ENCODE measurements around the gene IVL. TPM values are rescaled to one million over a fixed set of nuclear protein-coding genes. Genes with fewer than 3 reads are reported as not detected.

IVL gene
- total and polyA plus RNA-seq, 2 donors = 0.57 to 16.6 TPM

GRCh38 chr1:152954436-152954835 is 46.1 kb downstream of the IVL start:
- no peak overlapping the region for H3K27ac ChIP-seq (ENCODE audit: low read depth in 1 of 2, low read length in 1 of 2)
- H3K27me3 ChIP-seq (ENCODE audit: control insufficient read depth in 2 of 2, insufficient read depth in 1 of 2, low read length in 1 of 2) = no peaks in the 10 kb centered on the region
- H3K9me3 ChIP-seq (ENCODE audit: control insufficient read depth in 2 of 2, insufficient read depth in 1 of 2, low read length in 1 of 2) = no peaks in the 10 kb centered on the region
- no peak overlapping the region for H3K4me3 ChIP-seq (ENCODE audit: low read length in 2 of 2)
- no peaks in the 10 kb centered on the region for H3K4me1 ChIP-seq (ENCODE audit: control insufficient read depth in 2 of 2, insufficient read depth in 2 of 2, low read length in 2 of 2)
- no peak for DNase-seq (ENCODE audit: low read depth in 6 of 9, low spot score in 9 of 9)
- WGBS = 93% methylated on average over 6 of the region's 6 CpGs
- H3K36me3 ChIP-seq (ENCODE audit: control insufficient read depth in 2 of 2, insufficient read depth in 2 of 2, low read length in 1 of 2) = no peaks in the 10 kb centered on the region

DNA sequence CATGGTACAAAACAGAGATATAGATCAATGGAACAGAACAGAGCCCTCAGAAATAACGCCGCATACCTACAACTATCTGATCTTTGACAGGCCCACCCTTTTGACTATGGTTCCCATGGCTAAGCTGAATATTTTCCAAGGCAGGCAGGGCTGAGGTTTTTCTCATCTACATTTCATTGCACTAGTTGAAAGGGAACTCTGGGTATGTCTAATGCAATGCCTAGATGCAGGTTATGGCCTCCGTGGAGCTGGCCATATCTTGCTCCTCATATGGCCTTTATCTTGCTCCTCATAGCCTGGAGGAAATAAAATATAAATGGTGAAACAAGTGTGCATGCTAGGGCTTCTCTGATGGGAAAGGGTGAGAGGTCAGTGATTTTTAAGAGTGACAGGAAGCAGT is 49.2 kb downstream of the IVL start:
- 91% methylated on average over 3 of the region's 3 CpGs for WGBS
- Histone ChIP-seq H3K36me3 (ENCODE audit: control insufficient read depth in 2 of 2, insufficient read depth in 2 of 2, low read length in 1 of 2) (no peaks in the 10 kb centered on the region), H3K27ac (ENCODE audit: low read depth in 1 of 2, low read length in 1 of 2) (no peak overlapping the region), H3K27me3 (ENCODE audit: control insufficient read depth in 2 of 2, insufficient read depth in 1 of 2, low read length in 1 of 2) (no peaks in the 10 kb centered on the region), H3K4me3 (ENCODE audit: low read length in 2 of 2) (no peak overlapping the region), H3K9me3 (ENCODE audit: control insufficient read depth in 2 of 2, insufficient read depth in 1 of 2, low read length in 1 of 2) (no peaks in the 10 kb centered on the region), H3K4me1 (ENCODE audit: control insufficient read depth in 2 of 2, insufficient read depth in 2 of 2, low read length in 2 of 2) (no peaks in the 10 kb centered on the region)
- no peak for DNase-seq (ENCODE audit: low read depth in 6 of 9, low spot score in 9 of 9)

- Histone ChIP-seq H3K4me1 (ENCODE audit: control insufficient read depth in 2 of 2, insufficient read depth in 2 of 2, low read length in 2 of 2) (no peaks in the 10 kb centered on the region), H3K4me3 (ENCODE audit: low read length in 2 of 2) (no peak overlapping the region), H3K27ac (ENCODE audit: low read depth in 1 of 2, low read length in 1 of 2) (no peak overlapping the region), H3K36me3 (ENCODE audit: control insufficient read depth in 2 of 2, insufficient read depth in 2 of 2, low read length in 1 of 2) (no peaks in the 10 kb centered on the region), H3K27me3 (ENCODE audit: control insufficient read depth in 2 of 2, insufficient read depth in 1 of 2, low read length in 1 of 2) (no peaks in the 10 kb centered on the region), H3K9me3 (ENCODE audit: control insufficient read depth in 2 of 2, insufficient read depth in 1 of 2, low read length in 1 of 2) (no peaks in the 10 kb centered on the region)
- WGBS = 90% methylated on average over 3 of the region's 3 CpGs
- no peak for DNase-seq (ENCODE audit: low read depth in 6 of 9, low spot score in 9 of 9)
Observed at GRCh38 chr1:152959273-152959672, 50.9 kb downstream of the IVL start.

- Histone ChIP-seq H3K9me3 (ENCODE audit: control insufficient read depth in 2 of 2, insufficient read depth in 1 of 2, low read length in 1 of 2) (no peaks in the 10 kb centered on the region), H3K36me3 (ENCODE audit: control insufficient read depth in 2 of 2, insufficient read depth in 2 of 2, low read length in 1 of 2) (no peaks in the 10 kb centered on the region), H3K27me3 (ENCODE audit: control insufficient read depth in 2 of 2, insufficient read depth in 1 of 2, low read length in 1 of 2) (no peaks in the 10 kb centered on the region), H3K4me3 (ENCODE audit: low read length in 2 of 2) (no peak overlapping the region), H3K27ac (ENCODE audit: low read depth in 1 of 2, low read length in 1 of 2) (no peak overlapping the region), H3K4me1 (ENCODE audit: control insufficient read depth in 2 of 2, insufficient read depth in 2 of 2, low read length in 2 of 2) (no peaks in the 10 kb centered on the region)
- WGBS = 95% methylated on average over 10 of the region's 10 CpGs
- DNase-seq (ENCODE audit: low read depth in 6 of 9, low spot score in 9 of 9) = no peak
Observed at GRCh38 chr1:152959801-152960451, 51.6 kb downstream of the IVL start.

- Histone ChIP-seq H3K9me3 (ENCODE audit: control insufficient read depth in 2 of 2, insufficient read depth in 1 of 2, low read length in 1 of 2) (no peaks in the 10 kb centered on the region), H3K27me3 (ENCODE audit: control insufficient read depth in 2 of 2, insufficient read depth in 1 of 2, low read length in 1 of 2) (no peaks in the 10 kb centered on the region), H3K4me1 (ENCODE audit: control insufficient read depth in 2 of 2, insufficient read depth in 2 of 2, low read length in 2 of 2) (no peaks in the 10 kb centered on the region), H3K27ac (ENCODE audit: low read depth in 1 of 2, low read length in 1 of 2) (no peak overlapping the region), H3K36me3 (ENCODE audit: control insufficient read depth in 2 of 2, insufficient read depth in 2 of 2, low read length in 1 of 2) (no peaks in the 10 kb centered on the region), H3K4me3 (ENCODE audit: low read length in 2 of 2) (no peak overlapping the region)
- 56% methylated on average over 10 of the region's 10 CpGs for WGBS
- DNase-seq (ENCODE audit: low read depth in 6 of 9, low spot score in 9 of 9) = no peak
Observed at GRCh38 chr1:152960452-152961044, 52.2 kb downstream of the IVL start.

Other genes starting within 250 kb of the IVL start
- not detected for gene LCE2D, start 245.2 kb upstream of the IVL start, total RNA-seq
- gene LCE2D, start 245.2 kb upstream of the IVL start, polyA plus RNA-seq = 1.3 TPM
- not detected for gene LCE2C, start 233.3 kb upstream of the IVL start, total RNA-seq
- 1.7 TPM for gene LCE2C, start 233.3 kb upstream of the IVL start, polyA plus RNA-seq
- 0.09 TPM for gene LCE2B, start 222.4 kb upstream of the IVL start, total RNA-seq
- 1.5 TPM for gene LCE2B, start 222.4 kb upstream of the IVL start, polyA plus RNA-seq
- gene LCE2A, start 210.2 kb upstream of the IVL start, total RNA-seq = not detected
- 1.3 TPM for gene LCE2A, start 210.2 kb upstream of the IVL start, polyA plus RNA-seq
- not detected for gene LCE4A, start 200.4 kb upstream of the IVL start, total RNA-seq
- not detected for gene LCE4A, start 200.4 kb upstream of the IVL start, polyA plus RNA-seq
- gene KPRP, start 150.5 kb upstream of the IVL start, total RNA-seq = not detected
- 0.21 TPM for gene KPRP, start 150.5 kb upstream of the IVL start, polyA plus RNA-seq
- not detected for gene LCE1F, start 133.4 kb upstream of the IVL start, total RNA-seq
- 0.46 TPM for gene LCE1F, start 133.4 kb upstream of the IVL start, polyA plus RNA-seq
- not detected for gene LCE1E, start 122.3 kb upstream of the IVL start, total RNA-seq
- 0.30 TPM for gene LCE1E, start 122.3 kb upstream of the IVL start, polyA plus RNA-seq
- gene LCE1D, start 111.8 kb upstream of the IVL start, total RNA-seq = not detected
- 0.27 TPM for gene LCE1D, start 111.8 kb upstream of the IVL start, polyA plus RNA-seq
- 0.14 TPM for gene LCE1C, start 101.9 kb upstream of the IVL start, total RNA-seq
- gene LCE1C, start 101.9 kb upstream of the IVL start, polyA plus RNA-seq = 3.0 TPM
- not detected for gene LCE1B, start 96.6 kb upstream of the IVL start, total RNA-seq
- 0.68 TPM for gene LCE1B, start 96.6 kb upstream of the IVL start, polyA plus RNA-seq
- gene LCE1A, start 81.1 kb upstream of the IVL start, total RNA-seq = not detected
- gene LCE1A, start 81.1 kb upstream of the IVL start, polyA plus RNA-seq = 1.0 TPM
- not detected for gene LCE6A, start 65.7 kb upstream of the IVL start, total RNA-seq
- 1.1 TPM for gene LCE6A, start 65.7 kb upstream of the IVL start, polyA plus RNA-seq
- gene LCE7A, start 48.5 kb upstream of the IVL start, total RNA-seq = not detected
- gene LCE7A, start 48.5 kb upstream of the IVL start, polyA plus RNA-seq = 0.32 TPM
- gene SMCP, start 30.2 kb upstream of the IVL start, total RNA-seq = not detected
- gene SMCP, start 30.2 kb upstream of the IVL start, polyA plus RNA-seq = 0.30 TPM
- gene SPRR5, start 38.7 kb downstream of the IVL start, total RNA-seq = not detected
- 0.37 TPM for gene SPRR5, start 38.7 kb downstream of the IVL start, polyA plus RNA-seq
- not detected for gene SPRR4, start 62.1 kb downstream of the IVL start, total RNA-seq
- gene SPRR4, start 62.1 kb downstream of the IVL start, polyA plus RNA-seq = 2.1 TPM
- not detected for gene SPRR1A, start 75.5 kb downstream of the IVL start, total RNA-seq
- gene SPRR1A, start 75.5 kb downstream of the IVL start, polyA plus RNA-seq = 41.1 TPM
- 0.28 TPM for gene SPRR3, start 93.2 kb downstream of the IVL start, total RNA-seq
- gene SPRR3, start 93.2 kb downstream of the IVL start, polyA plus RNA-seq = 9.7 TPM
- 1.2 TPM for gene SPRR1B, start 122.7 kb downstream of the IVL start, total RNA-seq
- 132 TPM for gene SPRR1B, start 122.7 kb downstream of the IVL start, polyA plus RNA-seq
- gene SPRR2D, start 132.6 kb downstream of the IVL start, total RNA-seq = 0.19 TPM
- gene SPRR2D, start 132.6 kb downstream of the IVL start, polyA plus RNA-seq = 36.9 TPM
- gene SPRR2A, start 149.0 kb downstream of the IVL start, total RNA-seq = 0.28 TPM
- 6.5 TPM for gene SPRR2A, start 149.0 kb downstream of the IVL start, polyA plus RNA-seq
- gene SPRR2B, start 163.1 kb downstream of the IVL start, total RNA-seq = not detected
- gene SPRR2B, start 163.1 kb downstream of the IVL start, polyA plus RNA-seq = 3.1 TPM
- gene SPRR2E, start 186.0 kb downstream of the IVL start, total RNA-seq = not detected
- gene SPRR2E, start 186.0 kb downstream of the IVL start, polyA plus RNA-seq = 14.2 TPM
- 0.09 TPM for gene SPRR2F, start 205.0 kb downstream of the IVL start, total RNA-seq
- gene SPRR2F, start 205.0 kb downstream of the IVL start, polyA plus RNA-seq = 0.94 TPM
- 0.19 TPM for gene SPRR2G, start 242.3 kb downstream of the IVL start, total RNA-seq
- gene SPRR2G, start 242.3 kb downstream of the IVL start, polyA plus RNA-seq = 14.7 TPM

All from thymus (tissue), 11 donors.